A673 (cell line): Measurements from ENCODE around the gene KCNS3. TPM values are rescaled to one million over a fixed set of nuclear protein-coding genes. Genes with fewer than 3 reads are reported as not detected.

Experiments used
- BruUV-seq: library from RNA; stranded (reverse); fragments of 400-500 nt; replicated peaks from 2 replicates; lab custom pipeline; 2021; lab: Mats Ljungman, UMichigan
- CTCF ChIA-PET: fragments of 300-600 bp; sonication (Branson Sonifier 250); formaldehyde crosslinking; loops from one replicate; lab custom pipeline; 2022; ENCODE audit warnings: antibody characterized with exemption; lab: Charles Lee
- POLR2A ChIA-PET: fragments of 300-600 bp; sonication (Branson Sonifier 250); formaldehyde crosslinking; loops from one replicate; lab custom pipeline; 2022; ENCODE audit warnings: antibody characterized with exemption; ENCODE audit not compliant: low non-redundant PET; lab: Charles Lee
- DNase-seq: peaks from one replicate; pipeline ENCODE4 v3.0.0-alpha.2; 2015; ENCODE audit warnings: low spot score
- H3K27ac ChIP-seq: fragments of 200-600 bp; sonication (generic); 2 replicates; pipeline ENCODE4 v1.5.1; 2016; ENCODE audit warnings: mixed run types, low read depth, mild to moderate bottlenecking, mixed read lengths, antibody characterized with exemption, low read length; ENCODE audit not compliant: poor library complexity, severe bottlenecking
- H3K27me3 ChIP-seq: fragments of 200-600 bp; sonication (generic); replicated peaks from 2 replicates; pipeline ENCODE4 v1.6.1; 2017; ENCODE audit warnings: mixed run types, low read depth, mild to moderate bottlenecking, mixed read lengths, antibody characterized with exemption, low read length; ENCODE audit not compliant: insufficient read depth, poor library complexity
- H3K36me3 ChIP-seq: fragments of 200-600 bp; sonication (generic); 2 replicates; pipeline ENCODE4 v1.6.1; 2016; ENCODE audit warnings: mixed run types, mild to moderate bottlenecking, mixed read lengths, antibody characterized with exemption, low read length; ENCODE audit not compliant: insufficient read depth, poor library complexity, severe bottlenecking
- H3K4me1 ChIP-seq: fragments of 200-600 bp; sonication (generic); 2 replicates; pipeline ENCODE4 v1.6.1; 2017; ENCODE audit warnings: mixed run types, mild to moderate bottlenecking, mixed read lengths, antibody characterized with exemption, low read length; ENCODE audit not compliant: insufficient read depth, poor library complexity, severe bottlenecking
- H3K4me3 ChIP-seq: fragments of 200-600 bp; sonication (generic); 2 replicates; pipeline ENCODE4 v1.5.1; 2016; ENCODE audit warnings: low read depth, mixed run types, mild to moderate bottlenecking, mixed read lengths, low read length; ENCODE audit not compliant: poor library complexity, severe bottlenecking
- H3K9me3 ChIP-seq: fragments of 200-600 bp; sonication (generic); 2 replicates; pipeline ENCODE4 v1.6.1; 2016; ENCODE audit warnings: mixed run types, low read depth, mild to moderate bottlenecking, mixed read lengths, antibody characterized with exemption, low read length; ENCODE audit not compliant: poor library complexity, severe bottlenecking
- CTCF ChIP-seq: fragments of 300-800, 200-600 bp; sonication (generic); conservative IDR thresholded peaks from 2 replicates; pipeline ENCODE4 v1.5.1; 2017; ENCODE audit warnings: low read depth, mild to moderate bottlenecking, antibody characterized with exemption, low read length, moderate library complexity, mixed read lengths
- EZH2 ChIP-seq: fragments of 200-600 bp; sonication (generic); IDR thresholded peaks from 2 replicates; pipeline ENCODE4 v1.6.1; 2017; ENCODE audit warnings: borderline replicate concordance, low read depth, mild to moderate bottlenecking, mixed read lengths, antibody characterized with exemption, low read length; ENCODE audit not compliant: poor library complexity, severe bottlenecking
- intact Hi-C: fragments of 100-400 bp; cut with micrococcal nuclease; formaldehyde crosslinking; loops from one replicate; pipeline ENCODE4 v1.10.0; 2022; ENCODE audit not compliant: unreplicated experiment
- total RNA-seq: library from RNA; stranded (reverse); gene quantifications from 2 replicates; pipeline ENCODE4 v1.2.3, GENCODE V29; 2021

Gene KCNS3
- total RNA-seq, 1 experiment from 2014 or later: 12.7 TPM

GRCh38 chr2:17863539-17863938 is 14.9 kb upstream of the KCNS3 start:
- Histone ChIP-seq H3K9me3 (no peaks in the 10 kb centered on the region), H3K4me1 (no peaks in the 10 kb centered on the region), H3K27ac (no peak overlapping the region), H3K36me3 (no peaks in the 10 kb centered on the region), H3K27me3 (no peaks in the 10 kb centered on the region), H3K4me3 (no peak overlapping the region)
- CTCF ChIA-PET: no interaction called here
- TF ChIP-seq CTCF: no peak
- TF ChIP-seq EZH2: no peak
- intact Hi-C loops: no loop called here
- no TSS peak for BruUV-seq
- POLR2A ChIA-PET: no interaction called here
- no peak for DNase-seq

- no peak for DNase-seq
- CTCF ChIA-PET: no interaction called here
- POLR2A ChIA-PET: no interaction called here
These were observed 13.8 kb upstream of the KCNS3 start for GRCh38 chr2:17864676-17865075.

GRCh38 chr2:17867133-17867532 is 11.3 kb upstream of the KCNS3 start:
- no peaks in the 10 kb centered on the region for H3K4me1 ChIP-seq
- H3K9me3 ChIP-seq: no peaks in the 10 kb centered on the region
- ChIA-PET POLR2A (no interaction called here), CTCF (no interaction called here)
- no peaks in the 10 kb centered on the region for H3K27me3 ChIP-seq
- DNase-seq: no peak
- H3K4me3 ChIP-seq: no peak overlapping the region
- intact Hi-C loops: no loop called here
- no peaks in the 10 kb centered on the region for H3K36me3 ChIP-seq
- no TSS peak for BruUV-seq
- H3K27ac ChIP-seq: no peak overlapping the region
- TF ChIP-seq CTCF (no peak), EZH2 (no peak)

More at GRCh38 chr2:17864676-17865075, 13.8 kb upstream of the KCNS3 start:
- no TSS peak for BruUV-seq
- Histone ChIP-seq H3K4me1 (no peaks in the 10 kb centered on the region), H3K9me3 (no peaks in the 10 kb centered on the region), H3K27ac (no peak overlapping the region), H3K4me3 (no peak overlapping the region), H3K27me3 (no peaks in the 10 kb centered on the region), H3K36me3 (no peaks in the 10 kb centered on the region)
- intact Hi-C loops: no loop called here
- TF ChIP-seq EZH2 (no peak), CTCF (no peak)
